HepG2 (cell line): ENCODE data around the gene ZCCHC24. TPM values are rescaled to one million over a fixed set of nuclear protein-coding genes. Genes with fewer than 3 reads are reported as not detected.

Source experiments
- AKAP8 ChIP-seq: sonication (generic); formaldehyde crosslinking; IDR thresholded peaks from 2 replicates; pipeline ENCODE4 v1.5.1; 2020; ENCODE audit warnings: mild to moderate bottlenecking, missing genetic modification reagents
- DNMT3B ChIP-seq: conservative IDR thresholded peaks from 2 replicates; pipeline ENCODE4 v1.6.1; 2016; ENCODE audit warnings: missing biosample characterization, control low read depth
- FOXP4 ChIP-seq: sonication (generic); formaldehyde crosslinking; IDR thresholded peaks from 2 replicates; pipeline ENCODE4 v1.4.0; 2020; ENCODE audit warnings: missing genetic modification reagents
- HNF1A ChIP-seq, 2 experiments: sonication (generic) in 1 of 2; formaldehyde crosslinking in 1 of 2; IDR thresholded peaks; 2 replicates each; pipeline versions ENCODE4 v1.4.0 to v1.6.1; 2016 to 2020; ENCODE audit warnings: borderline replicate concordance in 1 of 2, low read depth in 1 of 2, mild to moderate bottlenecking in 1 of 2, missing genetic modification reagents in 1 of 2
- ISL2 ChIP-seq: sonication (generic); formaldehyde crosslinking; IDR thresholded peaks from 2 replicates; pipeline ENCODE4 v1.5.0; 2020; ENCODE audit warnings: missing genetic modification reagents
- MATR3 ChIP-seq: sonication (generic); formaldehyde crosslinking; IDR thresholded peaks from 2 replicates; pipeline ENCODE4 v1.4.0; 2020; ENCODE audit warnings: missing genetic modification reagents
- PHF20 ChIP-seq: sonication (generic); formaldehyde crosslinking; IDR thresholded peaks from 2 replicates; pipeline ENCODE4 v1.5.0; 2020; ENCODE audit warnings: mild to moderate bottlenecking, missing genetic modification reagents
- SNRNP70 ChIP-seq: fragments of 200-400 bp; formaldehyde crosslinking; IDR thresholded peaks from 2 replicates; pipeline ENCODE4 v1.6.1; 2017; ENCODE audit warnings: mild to moderate bottlenecking, low read depth, low read length, moderate library complexity
- SRF ChIP-seq: IDR thresholded peaks from 2 replicates; pipeline ENCODE4 v1.6.1; 2011; ENCODE audit warnings: mild to moderate bottlenecking, low read depth, low read length, moderate library complexity
- TCF12 ChIP-seq, 2 experiments: fragments of 450-650 bp in 1 of 2; sonication (generic) in 1 of 2; formaldehyde crosslinking in 1 of 2; IDR thresholded peaks; 2 replicates each; pipeline versions ENCODE4 v1.6.1 to v1.8.0; 2017 to 2022; ENCODE audit warnings: antibody characterized with exemption in 1 of 2, mild to moderate bottlenecking in 1 of 2, missing genetic modification reagents in 1 of 2, moderate library complexity in 1 of 2
- ZKSCAN1 ChIP-seq: fragments of 150-350 bp; IDR thresholded peaks from 2 replicates; pipeline ENCODE4 v1.6.1; 2014; ENCODE audit warnings: low read length
- ZNF143 ChIP-seq: sonication (generic); formaldehyde crosslinking; IDR thresholded peaks from 2 replicates; pipeline ENCODE4 v1.4.0; 2020; ENCODE audit warnings: missing genetic modification reagents
- ZNF282 ChIP-seq: fragments of 450-650 bp; IDR thresholded peaks from 2 replicates; pipeline ENCODE4 v1.6.1; 2018; ENCODE audit not compliant: partially characterized antibody
- ZNF562 ChIP-seq: sonication (generic); formaldehyde crosslinking; IDR thresholded peaks from 2 replicates; pipeline ENCODE4 v1.8.0; 2022; ENCODE audit warnings: missing genetic modification reagents, borderline replicate concordance
- ZNF564 ChIP-seq: sonication (generic); formaldehyde crosslinking; IDR thresholded peaks from 2 replicates; pipeline ENCODE4 v1.8.1; 2023; ENCODE audit warnings: mild to moderate bottlenecking, missing genetic modification reagents
- ZNF776 ChIP-seq: sonication (generic); formaldehyde crosslinking; IDR thresholded peaks from 2 replicates; pipeline ENCODE4 v1.4.0; 2020; ENCODE audit warnings: mild to moderate bottlenecking, missing genetic modification reagents
- ZNF792 ChIP-seq: IDR thresholded peaks from 2 replicates; pipeline ENCODE4 v1.6.1; 2016
- ZNF800 ChIP-seq: sonication (generic); formaldehyde crosslinking; IDR thresholded peaks from 2 replicates; pipeline ENCODE4 v1.4.0; 2020; ENCODE audit warnings: missing genetic modification reagents
- ZNF878 ChIP-seq: sonication (generic); formaldehyde crosslinking; IDR thresholded peaks from 2 replicates; pipeline ENCODE4 v1.8.1; 2023; ENCODE audit warnings: mild to moderate bottlenecking, missing genetic modification reagents, moderate library complexity
- polyA plus RNA-seq, 8 experiments: library from polyadenylated mRNA; depleted of rRNA in 3 of 8; stranded (reverse) in 7 of 8; unstranded in 1 of 8; fragments of >200 nt; fragmentation: Illumina TruSeq in 4 of 8; extraction: Trizol in 4 of 8; gene quantifications; 2 replicates each; pipeline versions ENCODE4 v1.2.1 to v1.2.3, GENCODE V29; 2011 to 2016; ENCODE audit warnings: low read depth in 4 of 8, missing spikeins in 1 of 8, mixed read lengths in 1 of 8; ENCODE audit not compliant: insufficient read depth in 1 of 8
- total RNA-seq, 5 experiments: library from RNA; depleted of rRNA; stranded (reverse); fragments of >200 nt; fragmentation: Illumina TruSeq; extraction: Trizol; gene quantifications; 2 replicates each; pipeline ENCODE4 v1.2.3, GENCODE V29; 2016; ENCODE audit warnings: low read depth in 1 of 5

Gene ZCCHC24
- total and polyA plus RNA-seq, 2 of the 13 experiments (the other 11 are each of a cell fraction or from before 2014, with no cell fraction given) = 3.1 to 7.9 TPM

DNA sequence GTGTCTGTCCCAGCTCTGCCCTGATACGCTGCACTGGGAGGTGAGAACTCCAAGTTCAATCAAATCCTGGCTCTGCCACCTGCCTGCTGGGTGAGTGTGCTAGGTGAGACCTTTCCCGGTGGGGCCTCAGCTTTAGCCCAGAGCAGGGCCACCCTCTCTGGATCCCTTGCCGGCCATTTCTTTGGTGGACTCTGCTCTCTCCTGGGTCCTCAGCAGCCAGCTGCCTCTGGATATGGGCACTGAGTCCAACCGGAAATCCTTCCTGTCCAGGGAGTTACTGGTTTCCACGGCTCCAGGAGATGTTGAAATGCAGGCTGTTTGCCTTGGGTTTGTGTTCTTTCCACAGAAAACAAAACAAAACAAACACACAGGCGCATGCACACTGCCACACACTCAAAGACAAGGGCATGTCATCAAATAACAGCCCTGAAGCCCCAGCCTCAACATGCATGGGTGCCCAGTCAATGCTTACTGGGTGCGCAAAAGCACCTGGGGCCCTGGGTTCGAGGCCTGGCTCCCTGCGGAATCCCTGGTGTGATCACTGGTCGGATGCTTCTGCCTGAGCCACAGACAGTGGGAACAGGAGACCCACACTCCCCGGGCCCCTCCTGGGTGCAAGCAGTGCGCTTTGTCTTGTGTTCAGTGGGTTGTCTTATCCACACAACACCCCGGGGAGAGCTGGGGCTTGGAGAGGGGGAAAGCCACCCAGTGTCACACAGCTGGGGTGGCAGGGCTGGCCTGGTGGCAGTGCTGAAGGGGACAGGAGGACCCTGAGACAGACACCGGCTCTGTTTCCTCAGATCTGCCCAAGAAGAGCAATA lies 65.1 kb downstream of the ZCCHC24 start (continued):
- no peak for TF ChIP-seq ZNF143 (CRISPR knock-in tag)
- TF ChIP-seq ZKSCAN1 = no peak
- TF ChIP-seq PHF20 (CRISPR knock-in tag) = no peak
- TF ChIP-seq TCF12 (IDR thresholded peaks at IDR 0.05) = no peak
- peak; percentile 62; the same call in 1 of the 2 replicates for TF ChIP-seq TCF12 (CRISPR knock-in tag; IDR thresholded peaks at IDR 0.05)
- TF ChIP-seq AKAP8 = no peak
- TF ChIP-seq MATR3 (CRISPR knock-in tag) = no peak
- peak; percentile 100 for TF ChIP-seq FOXP4 (CRISPR knock-in tag)
- TF ChIP-seq ZNF792 (CRISPR knock-in tag) = no peak; the same call in 1 of the 2 replicates
- no peak for TF ChIP-seq ZNF282
- TF ChIP-seq ZNF800 (CRISPR knock-in tag) = no peak; the same call in 1 of the 2 replicates
- no peak for TF ChIP-seq SNRNP70
- TF ChIP-seq ISL2 (CRISPR knock-in tag) = no peak
- TF ChIP-seq ZNF878 (CRISPR knock-in tag) = no peak; the same call in 1 of the 2 replicates
- TF ChIP-seq DNMT3B = 0 out of 2 replicates have a peak, but pooled peaks have one; percentile 66
- TF ChIP-seq SRF = peak; percentile 96
- TF ChIP-seq ZNF564 (CRISPR knock-in tag) = 0 out of 2 replicates have a peak, but pooled peaks have one; percentile 39
- TF ChIP-seq ZNF562 (CRISPR knock-in tag) = no peak
- no peak; the same call in 1 of the 2 replicates for TF ChIP-seq ZNF776 (CRISPR knock-in tag)
- no peak for TF ChIP-seq HNF1A (IDR thresholded peaks at IDR 0.05; ENCODE audit: low read depth)
- 0 out of 2 replicates have a peak, but pooled peaks have one; percentile 60 for TF ChIP-seq HNF1A (CRISPR knock-in tag; IDR thresholded peaks at IDR 0.05; ENCODE audit: borderline replicate concordance)
